DMS153 treated with DMSO at 0.1 percent for 48 hours (cell line): ENCODE data around the gene CDC20B.
"Not testable (repeated sequence)": the region's sequence is repeated elsewhere in the genome, so short reads cannot be mapped to it uniquely, and the experiment has no call there.

Source experiments
- DNase-seq: peaks from one replicate; lab custom pipeline; 2025; ENCODE audit not compliant: unreplicated experiment; lab: John Stamatoyannopoulos, UW

CDC20B gene

DNA sequence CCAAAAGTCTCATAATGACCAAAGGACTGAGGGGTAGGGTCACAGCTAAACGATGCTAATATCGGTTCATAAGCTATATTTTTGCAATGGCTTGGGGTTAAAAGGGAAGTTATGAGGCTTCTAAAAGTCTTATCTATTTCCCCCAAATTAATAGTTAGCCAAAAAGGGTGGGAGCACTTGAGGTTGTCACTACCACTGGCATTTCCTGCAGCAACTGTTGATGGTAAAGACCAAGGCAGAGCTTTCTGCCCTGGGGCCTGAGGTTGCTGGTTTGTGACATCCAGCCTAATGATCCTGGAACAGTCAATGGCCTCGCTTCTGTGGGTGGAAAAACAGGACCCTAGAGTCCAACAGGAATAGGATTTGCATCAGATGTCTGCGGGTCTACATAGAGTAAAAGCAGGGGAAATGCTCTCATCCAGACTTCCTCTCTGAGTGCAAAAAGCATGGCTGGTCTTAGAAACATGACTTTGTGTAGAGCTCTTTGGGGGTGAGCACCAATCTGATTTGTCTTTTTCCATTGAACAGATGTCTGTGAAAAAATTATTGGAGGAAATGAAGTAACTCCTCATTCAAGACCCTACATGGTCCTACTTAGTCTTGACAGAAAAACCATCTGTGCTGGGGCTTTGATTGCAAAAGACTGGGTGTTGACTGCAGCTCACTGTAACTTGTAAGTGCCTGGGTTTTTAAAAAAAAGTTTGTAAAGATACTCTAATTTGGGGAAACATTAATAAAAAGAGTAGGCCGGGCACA is 67.9 kb downstream of the CDC20B start:
- DNase-seq = no peak

DNA sequence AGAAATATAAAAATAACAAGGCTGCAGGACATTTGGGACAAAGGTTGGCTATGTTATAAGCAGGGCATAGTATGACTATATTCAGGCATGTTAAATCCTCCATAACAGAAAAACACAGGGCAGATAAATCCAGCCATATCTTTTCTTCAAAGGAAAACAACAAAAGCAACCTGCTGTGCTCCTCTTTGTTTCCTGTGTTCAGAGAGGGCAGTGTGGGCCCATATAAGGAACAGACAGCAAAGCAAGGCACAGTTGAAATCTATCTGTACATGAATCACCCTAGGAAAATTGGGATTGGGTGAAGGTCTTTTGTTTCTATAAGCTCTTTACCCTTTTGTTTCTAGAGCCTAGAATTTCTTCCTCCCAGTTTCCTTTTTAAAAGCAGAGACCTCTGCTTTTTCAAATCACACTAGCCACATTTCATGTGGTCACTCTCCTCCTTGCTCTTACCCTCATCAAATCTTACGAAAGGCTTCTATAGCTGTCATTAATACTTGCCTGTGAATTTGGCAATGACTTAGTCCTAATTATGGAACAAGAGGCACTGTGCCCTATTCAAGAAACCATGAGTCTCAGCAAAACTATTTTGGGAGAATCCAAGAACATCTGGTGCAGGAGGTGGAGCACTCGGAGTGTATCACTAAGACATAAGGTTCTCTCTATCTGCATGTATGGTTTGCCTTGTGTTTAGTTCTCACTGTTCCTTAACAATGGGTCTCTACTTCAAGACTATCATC is 68.8 kb downstream of the CDC20B start:
- no peak for DNase-seq

DNA sequence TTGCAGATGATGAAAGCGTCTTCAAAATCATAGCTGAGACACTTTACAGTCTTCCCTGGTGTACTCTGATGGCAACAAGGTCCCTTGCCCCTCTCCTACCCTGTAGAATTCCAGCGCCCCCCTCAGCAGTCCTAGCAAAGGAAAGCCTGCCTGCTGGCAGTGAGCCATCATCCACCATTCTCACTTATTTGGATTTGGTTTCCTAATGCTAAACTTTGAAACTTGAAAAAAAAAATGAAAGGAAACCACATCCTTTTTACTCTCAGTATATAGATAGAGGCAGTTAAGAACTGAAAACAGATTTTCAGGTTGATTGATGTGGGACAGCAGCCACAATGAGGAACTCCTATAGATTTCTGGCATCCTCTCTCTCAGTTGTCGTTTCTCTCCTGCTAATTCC is 70.6 kb downstream of the CDC20B start, which contains the start of gene GZMA:
TSS of gene GZMA (plus strand) at position 299 of the 400 bp plus-strand sequence. CDS start at position 336, 37 bp downstream.
- no peak for DNase-seq

DNA sequence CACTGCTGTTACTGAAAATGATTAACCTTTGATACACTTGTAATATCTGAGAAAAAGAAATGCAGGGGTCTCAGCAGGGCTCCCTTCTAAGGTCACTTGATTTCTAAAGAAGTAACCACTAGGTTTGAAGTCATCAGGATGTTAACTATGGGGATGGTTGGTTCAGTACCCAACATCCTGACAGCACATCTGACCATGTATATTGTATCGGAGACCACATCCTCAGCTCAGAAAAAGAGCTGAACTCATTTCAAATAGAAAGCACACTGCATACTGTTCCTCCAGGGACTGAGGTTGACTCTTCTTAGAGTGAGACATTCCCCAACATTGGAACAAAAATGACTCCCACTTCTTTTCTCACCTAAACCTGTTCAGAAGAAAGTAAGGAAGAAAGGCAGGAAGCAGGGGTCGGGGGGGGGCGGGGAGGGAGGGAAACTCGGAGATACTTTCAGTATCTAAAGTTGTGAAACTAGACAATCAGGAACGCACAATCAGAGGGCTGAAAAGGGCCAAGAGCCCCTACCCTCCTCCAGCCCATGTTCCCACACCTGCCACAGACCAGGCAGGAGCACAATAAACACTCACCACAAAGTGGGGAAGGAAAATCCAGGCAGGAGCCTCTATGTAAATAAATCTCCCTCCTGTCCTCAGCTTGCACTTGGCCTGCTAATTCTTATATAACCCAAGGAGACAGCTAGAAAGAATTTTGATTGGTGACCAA is 71.3 kb downstream of the CDC20B start:
- DNase-seq = no peak

DNA sequence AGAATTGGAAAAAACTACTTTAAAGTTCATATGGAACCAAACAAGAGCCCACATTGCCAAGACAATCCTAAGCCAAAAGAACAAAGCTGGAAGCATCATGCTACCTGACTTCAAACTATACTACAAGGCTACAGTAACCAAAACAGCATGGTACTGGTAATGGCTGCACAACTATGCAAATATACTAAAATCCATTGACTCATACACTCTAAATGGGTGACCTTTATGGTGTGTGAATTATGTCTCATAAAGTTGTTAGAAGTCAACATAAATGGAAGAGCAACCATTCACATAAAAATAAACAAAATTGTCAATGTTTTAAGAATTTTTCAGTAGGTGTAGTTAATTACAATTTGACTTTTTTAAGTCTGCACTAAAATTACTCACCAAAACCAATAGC is 71.8 kb downstream of the CDC20B start:
- not testable (repeated sequence) for DNase-seq

DNA sequence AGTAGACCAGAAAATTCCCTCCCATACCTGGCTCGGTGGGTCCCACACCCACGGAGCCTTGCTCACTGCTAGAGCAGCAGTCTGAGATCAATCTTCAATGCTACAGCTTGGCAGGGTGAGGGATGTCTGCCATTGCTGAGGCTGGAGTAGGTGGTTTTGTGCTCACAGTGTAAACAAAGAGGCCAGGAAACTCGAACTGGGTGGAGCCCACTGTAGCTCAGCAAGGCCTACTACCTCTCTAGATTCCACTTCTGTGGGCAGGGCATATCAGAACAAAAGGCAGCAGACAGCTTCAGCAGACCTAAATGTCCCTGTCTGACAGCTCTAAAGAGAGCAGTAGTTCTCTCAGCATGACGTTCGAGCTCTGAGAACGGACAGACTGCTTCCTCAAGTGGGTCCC is 76.1 kb downstream of the CDC20B start:
- DNase-seq = peak; percentile 29

DNA sequence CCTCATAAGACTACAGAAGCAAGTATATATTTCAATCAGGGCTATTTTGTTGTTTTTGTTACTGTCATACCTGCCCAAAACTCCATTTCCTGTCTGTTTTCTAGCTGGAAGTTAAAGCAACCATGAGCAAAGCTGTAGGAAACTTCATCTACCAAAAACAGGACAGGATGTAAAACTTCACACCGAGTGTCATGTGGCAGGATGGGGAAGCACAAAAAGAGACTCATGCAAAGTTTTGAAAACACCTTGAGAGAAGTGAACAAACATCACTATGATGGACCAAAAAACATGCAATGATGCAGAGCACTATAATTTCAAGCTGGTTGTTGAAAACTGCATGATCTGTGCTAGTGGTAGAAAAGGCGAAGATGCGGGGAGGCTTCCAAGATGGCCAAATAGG is 76.8 kb downstream of the CDC20B start:
- no peak for DNase-seq

DNA sequence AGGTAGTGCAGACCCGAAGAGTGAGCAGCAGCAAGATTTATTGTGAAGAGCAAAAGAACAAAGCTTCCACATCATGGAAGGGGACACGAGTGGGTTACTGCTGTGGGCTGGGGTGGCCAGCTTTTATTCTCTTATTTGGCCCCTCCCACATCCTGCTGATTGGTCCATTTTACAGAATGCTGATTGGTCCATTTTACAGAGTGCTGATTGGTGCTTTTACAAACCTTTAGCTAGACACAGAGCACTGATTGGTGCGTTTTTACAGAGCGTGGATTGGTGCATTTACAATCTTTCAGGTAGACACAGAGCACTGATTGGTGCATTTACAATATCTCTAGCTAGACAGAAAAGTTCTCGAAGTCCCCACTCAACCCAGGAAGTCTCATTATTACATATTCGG is 82.0 kb downstream of the CDC20B start:
- not testable (repeated sequence) for DNase-seq

DNA sequence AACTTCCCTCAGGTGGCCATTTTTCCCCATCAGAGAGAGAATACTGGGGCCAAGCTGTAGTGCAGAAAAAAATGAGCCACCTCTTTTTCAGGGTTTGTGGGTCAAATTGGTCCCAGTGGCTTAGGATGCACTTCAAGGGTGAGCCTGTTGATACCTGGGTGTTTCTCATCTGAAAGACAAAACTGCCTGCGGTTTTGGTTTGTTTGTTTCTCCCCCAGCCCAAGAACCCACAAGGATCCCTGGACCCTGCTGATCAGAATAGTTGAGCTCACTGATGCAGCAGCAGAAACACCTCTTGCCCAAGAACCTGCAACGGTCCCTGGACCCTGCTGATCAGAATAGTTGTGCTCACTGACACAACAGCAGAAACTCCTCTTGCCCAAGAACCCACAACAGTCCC is 83.7 kb downstream of the CDC20B start:
- not testable (repeated sequence) for DNase-seq

DNA sequence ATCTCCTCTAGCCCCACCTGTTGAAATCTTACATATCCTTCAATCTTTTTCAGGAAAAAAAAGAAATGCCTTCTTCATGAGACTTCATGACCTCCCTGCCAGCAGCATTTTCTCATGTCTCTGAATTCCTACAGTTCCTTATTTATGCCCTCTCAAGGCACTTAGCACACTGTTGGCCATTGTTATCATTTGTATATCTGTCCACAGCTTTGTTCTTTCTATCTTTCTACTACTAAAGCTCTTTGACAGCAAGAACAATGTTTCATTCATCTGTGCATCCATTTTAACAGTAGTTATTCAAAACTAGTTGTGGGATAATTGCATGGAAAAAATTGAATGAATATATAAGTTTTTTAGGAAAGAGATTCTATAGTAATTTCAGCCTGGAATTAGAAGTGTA is 91.4 kb downstream of the CDC20B start:
- DNase-seq = no peak

DNA sequence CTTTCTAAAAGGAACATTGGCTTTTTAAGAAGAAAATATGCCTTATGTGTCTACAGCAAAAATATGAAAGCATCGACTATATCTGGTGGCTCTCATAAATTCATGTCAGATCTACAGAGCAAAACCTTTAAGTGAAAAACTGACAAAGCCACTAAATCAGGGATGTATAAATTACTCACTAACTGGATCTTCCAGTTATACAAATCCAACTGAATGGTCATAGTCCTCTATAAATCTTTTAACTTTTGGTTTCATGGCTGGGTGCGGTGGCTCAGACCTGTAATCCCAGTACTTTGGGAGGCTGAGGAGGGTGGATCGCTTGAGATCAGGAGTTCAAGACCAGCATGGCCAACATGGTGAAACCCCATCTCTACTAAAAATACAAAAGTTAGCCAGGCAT is 99.8 kb downstream of the CDC20B start:
- no peak for DNase-seq

DNA sequence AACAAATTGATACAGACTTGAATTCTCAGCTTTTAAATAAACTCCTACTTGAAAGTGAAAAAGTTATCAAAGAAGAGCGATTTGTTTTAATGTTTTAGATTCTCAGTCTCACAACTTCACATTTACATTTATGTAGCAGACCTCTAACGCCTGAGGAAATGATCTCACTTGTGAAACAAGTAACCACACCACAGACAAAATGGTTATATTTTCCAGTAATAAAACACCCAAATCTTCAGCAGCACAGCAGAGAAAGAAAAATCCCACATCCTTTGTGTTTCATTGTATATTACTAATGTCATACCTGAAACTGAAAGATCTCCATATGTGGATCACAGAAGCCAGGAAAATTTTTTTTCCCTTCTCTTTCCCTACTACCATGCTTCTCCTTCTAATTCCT is 100.3 kb downstream of the CDC20B start:
- DNase-seq = no peak

DNA sequence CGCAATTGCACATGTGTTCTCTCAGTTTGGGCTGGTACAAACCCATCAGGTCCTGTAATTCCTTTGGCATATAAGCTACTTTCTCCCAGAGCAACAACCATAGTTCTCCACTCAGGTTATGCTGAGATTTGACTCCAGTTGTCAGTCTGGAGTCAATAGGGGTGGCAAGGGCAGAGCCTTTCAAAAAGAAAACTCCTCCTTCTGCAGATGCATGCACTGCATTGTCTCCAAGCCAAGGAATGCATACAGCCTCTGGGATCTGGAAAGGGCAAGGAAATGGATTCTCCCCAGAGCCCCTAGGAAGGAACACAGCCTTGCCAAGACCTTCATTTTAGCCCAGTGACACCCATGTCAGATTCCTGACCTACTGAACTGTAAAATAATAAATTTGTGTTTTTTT is 101.6 kb downstream of the CDC20B start:
- DNase-seq = no peak

DNA sequence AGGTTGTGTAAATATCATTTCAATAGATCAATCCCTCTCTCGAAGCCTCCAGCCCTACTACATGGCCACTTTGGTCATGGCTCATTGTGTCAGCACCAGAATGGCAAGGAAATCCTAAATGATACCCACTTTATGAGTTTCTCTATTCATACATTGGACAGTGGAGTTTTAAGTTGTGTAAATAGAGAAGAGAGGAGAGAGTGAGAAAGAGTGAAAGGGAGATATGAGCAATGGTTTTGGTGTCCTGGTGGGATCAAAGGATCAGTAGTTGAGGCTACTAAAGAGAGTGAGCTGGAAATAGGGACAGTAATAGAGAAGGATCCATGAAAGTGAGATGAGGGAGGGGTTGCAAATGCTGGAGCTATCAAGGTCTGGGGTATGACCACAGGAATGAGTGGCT is 102.0 kb downstream of the CDC20B start:
- no peak for DNase-seq

DNA sequence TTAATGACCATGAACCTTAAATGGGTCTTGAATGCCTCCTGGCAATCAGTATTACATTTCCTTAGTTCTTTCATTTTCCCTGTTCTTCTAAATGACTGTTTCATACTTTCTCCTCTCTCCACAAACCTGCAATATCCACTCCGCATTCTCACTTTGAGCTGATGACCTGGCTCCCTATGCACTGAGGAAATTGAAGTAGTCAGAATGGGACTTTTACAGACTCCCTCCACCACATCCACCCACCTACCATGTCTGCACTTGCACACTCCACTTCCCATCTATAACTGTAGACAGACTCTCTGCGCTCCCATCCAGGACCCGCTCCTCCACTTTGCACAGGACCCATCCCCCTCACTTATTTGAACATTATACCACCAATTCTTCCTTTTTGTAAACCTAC is 106.7 kb downstream of the CDC20B start:
- no peak for DNase-seq

DNA sequence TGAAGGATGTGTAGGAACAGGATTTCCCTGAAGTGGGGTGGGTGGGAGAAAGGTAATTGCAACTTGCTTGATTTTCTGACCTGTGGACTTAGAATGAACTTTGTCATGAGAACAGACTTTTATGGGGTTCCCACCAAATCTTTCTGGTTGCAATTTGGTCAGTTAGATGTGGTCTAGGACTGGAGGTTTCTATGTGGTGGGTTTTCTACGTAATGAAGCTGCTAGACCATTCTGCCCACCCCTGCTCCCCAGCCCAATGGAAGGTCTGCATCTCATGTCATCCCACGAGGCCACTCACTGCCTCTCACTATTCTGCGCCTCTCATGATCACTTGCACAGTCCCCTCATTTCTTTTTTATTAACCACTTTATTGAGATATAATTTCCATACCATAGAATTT is 108.5 kb downstream of the CDC20B start:
- no peak for DNase-seq

DNA sequence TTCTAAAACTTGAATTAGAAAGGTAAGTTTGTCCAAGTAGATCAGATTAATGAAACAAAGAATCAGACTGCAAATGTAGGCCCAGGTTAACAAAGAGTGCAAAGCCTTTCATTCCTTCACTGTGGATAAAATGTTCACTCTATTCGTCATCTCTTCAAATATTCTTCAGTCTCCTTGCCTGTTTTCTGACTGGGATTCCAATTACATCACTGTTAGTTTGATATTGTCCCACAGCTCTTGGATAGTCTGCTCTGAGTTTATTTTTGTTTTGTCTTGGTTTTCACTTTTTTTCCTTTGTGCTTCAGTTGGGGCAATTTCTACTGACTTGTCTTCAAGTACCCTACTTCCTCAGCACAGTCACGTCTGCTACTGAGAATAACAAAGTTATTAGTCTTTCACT is 109.1 kb downstream of the CDC20B start:
- no peak for DNase-seq

DNA sequence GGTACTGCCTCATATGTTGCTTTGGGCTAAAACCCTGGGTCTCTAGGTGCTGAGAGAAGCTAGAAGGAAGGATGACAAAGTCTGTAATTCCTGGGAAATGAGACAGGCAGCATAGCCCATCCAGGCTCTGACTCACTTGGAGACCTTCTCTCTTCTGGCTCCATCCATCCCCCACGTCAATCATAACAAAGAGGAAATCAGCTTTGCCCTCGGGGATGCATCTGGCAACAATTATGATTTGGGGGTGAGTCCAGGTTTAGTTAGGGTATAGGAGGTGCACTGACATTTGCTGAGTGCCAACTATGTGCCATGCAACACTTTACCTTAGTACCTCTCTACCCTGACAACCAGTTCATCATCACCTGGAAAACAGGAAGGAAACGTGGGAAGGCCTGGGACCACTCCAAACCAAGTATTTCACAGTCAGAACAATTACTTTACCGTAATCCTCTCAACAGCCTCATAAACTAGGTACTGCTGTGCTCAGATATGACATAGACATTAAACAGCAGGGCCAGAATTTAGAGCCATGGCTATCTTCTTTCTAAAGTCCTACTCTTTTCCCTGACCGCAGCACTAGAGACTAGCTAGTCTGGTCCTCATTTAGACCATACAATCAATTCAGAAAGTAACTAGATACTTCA is 109.6 kb downstream of the CDC20B start:
- peak; percentile 1 for DNase-seq
